T1000 (cell line): ENCODE data around the gene RALGDS.
A peak's percentile ranks its signal among the peaks of the same experiment; 100 is the strongest.

ENCODE experiments used
- DNase-seq: peaks from one replicate; lab custom pipeline; 2025; ENCODE audit warnings: mixed read lengths; lab: John Stamatoyannopoulos, UW

Gene RALGDS

DNA sequence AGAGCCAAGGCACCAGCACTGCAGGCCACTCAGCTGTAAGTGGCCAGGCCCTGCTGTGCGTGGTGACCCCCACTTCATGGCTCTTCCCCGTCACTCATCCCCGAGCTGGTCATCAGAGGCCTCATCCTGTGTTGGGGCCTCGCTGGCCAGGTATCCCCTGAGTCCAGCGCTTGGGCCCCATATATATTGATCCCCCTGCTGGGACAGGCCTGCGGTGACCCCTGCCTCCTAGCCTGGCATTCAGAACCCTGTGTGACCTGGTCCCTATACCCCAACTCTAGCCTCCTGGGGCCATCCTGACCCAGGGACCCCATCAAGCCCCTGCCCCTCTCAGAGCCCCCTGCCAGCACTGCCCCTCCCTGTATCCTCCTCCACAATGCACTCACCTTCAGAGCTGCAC lies 30.0 kb upstream of the RALGDS start:
- no peak for DNase-seq

DNA sequence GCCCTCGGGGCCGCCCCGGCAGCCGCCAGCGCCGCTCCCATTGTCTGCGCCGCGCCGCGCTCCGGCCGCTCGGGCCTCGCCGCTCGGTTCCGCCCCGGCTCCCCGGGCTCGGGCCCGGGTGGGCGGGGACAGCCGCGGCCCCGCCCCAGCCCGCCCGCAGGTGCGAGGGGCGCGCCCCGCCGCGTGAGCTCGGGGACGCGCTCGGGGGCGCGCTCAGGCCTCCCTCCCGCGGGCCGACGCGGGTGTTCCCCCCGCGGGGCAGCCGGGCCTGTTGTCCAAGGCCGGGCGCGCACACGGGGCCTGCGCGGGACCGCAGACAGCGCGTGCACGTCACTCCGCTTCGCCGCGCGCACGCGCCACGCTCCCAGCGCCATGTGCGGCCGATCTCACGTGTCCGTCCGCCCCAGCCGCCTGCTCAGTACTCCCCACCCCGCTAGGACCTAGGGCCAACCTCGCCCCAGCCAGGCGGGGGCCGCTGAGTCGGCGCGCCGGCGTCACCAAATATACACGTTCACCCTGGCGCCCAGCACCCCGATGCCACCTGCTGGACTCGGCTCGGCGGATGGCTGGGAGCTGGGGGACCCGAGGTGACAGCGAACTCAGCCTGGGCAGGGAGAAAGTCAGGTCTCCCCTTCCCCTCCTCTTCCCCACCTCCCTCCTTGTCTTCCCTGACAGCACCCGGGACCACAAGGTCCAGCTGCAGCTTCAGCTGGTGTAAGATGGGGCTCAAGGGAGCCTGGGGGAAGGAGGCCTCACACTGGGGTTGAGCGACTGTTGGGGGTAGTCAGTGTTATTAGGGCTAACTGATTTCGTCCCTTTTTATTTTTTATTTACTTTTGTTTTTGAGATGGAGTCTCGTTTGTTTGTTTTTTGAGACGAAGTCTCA lies 28.3 kb upstream of the RALGDS start:
- DNase-seq = peak; percentile 79

DNA sequence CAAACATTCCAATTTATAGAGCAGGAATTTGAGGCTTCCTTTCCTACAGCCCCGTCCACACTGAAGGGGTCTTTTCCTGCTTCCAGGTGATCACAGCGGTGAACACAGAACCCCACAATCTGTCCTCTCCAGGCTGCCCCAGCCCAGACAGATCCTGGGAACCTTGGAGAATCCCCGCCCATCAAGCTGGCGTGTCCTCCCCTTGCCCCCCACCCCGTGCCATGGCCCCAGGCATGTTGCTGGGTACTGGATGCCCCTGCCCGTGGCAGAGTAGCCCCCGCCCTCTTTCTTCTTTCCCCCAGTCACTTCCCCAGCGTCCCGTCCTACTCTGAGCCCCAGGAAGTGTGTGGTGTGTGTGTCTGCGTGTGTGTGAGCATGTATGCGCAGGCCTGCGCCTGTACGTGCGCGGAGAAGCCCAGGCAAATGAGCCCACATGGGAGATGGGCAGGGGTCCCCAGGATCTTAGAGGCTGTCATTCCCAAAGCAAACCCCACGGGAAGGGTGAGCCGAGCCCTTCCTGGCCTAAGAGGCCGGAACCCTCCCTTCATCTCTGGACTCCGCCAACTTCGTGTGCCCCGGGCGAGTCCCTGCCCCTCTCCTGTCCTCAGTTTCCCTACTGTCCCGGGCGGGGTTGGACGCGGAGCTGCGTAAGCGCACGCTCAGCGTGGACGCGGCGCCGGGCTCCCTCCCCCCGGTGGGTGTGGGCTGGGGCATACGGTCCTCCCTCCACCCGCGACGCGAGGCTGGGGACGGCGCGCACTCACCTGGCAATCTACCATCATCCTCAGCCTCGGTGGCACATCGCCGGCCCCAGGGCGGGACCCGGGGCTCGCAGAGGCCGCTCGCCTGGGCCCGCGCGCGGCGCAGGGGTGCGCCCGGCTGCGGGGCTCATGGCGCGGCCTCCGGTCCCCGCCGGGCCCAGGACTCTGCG lies 27.4 kb upstream of the RALGDS start:
- peak; percentile 23 for DNase-seq

- DNase-seq = peak; percentile 42
Measured at GRCh38 chr9:133147412-133148198, 26.6 kb upstream of the RALGDS start.

- DNase-seq = no peak
Measured at GRCh38 chr9:133146746-133147411, 25.8 kb upstream of the RALGDS start.

DNA sequence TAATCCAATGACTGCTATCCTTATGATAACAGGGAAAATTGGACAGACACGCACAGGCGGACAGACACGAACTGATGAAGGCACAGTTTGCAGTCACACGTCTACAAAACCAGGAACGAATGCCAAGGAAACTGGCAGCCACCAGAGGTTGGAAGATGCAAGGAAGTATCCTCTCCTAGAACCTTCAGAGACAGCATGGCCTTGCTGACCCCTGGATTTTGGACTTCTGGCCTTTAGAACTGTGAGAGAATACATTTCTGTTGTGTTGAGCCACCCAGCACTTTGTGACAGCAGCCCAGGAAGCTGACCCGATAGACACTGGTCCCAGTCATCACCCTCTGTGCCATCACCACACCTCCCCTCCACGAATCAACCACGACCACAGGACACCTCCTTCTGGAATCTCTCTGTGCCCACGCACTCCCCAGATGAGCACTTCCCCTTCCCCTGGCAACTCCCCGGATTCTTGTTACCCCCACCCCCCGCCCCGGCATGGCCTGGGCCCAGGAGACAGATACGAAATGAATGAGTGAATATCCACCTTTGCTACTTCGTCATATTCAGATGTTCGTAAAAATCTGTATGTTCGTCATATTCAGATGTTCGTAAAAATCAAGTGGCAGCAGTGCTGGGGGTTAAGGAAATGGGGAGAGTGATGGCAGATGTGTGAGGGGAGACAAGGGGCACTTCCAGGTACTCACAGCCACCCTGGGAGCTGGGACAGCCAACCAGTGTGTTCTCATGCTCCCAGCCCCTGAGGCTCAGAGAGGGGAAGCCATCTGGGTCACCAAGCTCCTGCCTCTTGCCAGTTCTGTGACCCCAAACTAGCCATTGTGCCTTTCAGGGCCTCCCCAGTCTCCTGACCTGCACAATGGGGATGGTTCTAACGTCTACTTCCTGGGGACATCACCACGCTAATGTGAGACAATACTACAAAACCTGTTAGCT lies 24.1 kb upstream of the RALGDS start:
- no peak for DNase-seq

- peak; percentile 71 for DNase-seq
Measured at GRCh38 chr9:133144142-133144903, 23.3 kb upstream of the RALGDS start.

DNA sequence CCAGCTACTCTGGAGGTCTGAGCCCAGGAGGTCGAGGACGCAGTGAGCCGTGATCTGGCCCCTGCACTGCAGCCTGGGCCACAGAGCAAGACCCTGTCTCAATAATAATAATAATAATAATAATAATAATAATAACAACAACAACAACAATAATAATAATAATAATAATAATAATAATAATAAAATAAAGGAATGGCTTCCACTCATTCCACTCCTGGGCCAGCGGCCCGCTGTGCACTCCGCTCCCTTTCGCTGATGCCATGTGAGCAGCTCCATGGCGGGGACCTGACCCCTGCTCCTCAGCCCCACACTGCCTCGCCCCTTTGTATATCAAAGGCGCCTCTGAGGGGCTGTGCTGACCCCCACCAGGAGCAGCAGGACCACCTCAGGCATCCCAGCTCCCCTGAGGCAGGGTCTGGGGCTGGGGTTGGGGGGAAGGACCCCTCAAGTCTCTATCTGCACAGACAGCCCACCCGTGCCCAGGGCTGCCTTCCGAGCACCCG lies 22.6 kb upstream of the RALGDS start:
- DNase-seq = no peak

GRCh38 chr9:133142684-133143622 lies 21.9 kb upstream of the RALGDS start:
- no peak for DNase-seq

GRCh38 chr9:133141833-133142595 lies 21.0 kb upstream of the RALGDS start:
- no peak for DNase-seq

DNA sequence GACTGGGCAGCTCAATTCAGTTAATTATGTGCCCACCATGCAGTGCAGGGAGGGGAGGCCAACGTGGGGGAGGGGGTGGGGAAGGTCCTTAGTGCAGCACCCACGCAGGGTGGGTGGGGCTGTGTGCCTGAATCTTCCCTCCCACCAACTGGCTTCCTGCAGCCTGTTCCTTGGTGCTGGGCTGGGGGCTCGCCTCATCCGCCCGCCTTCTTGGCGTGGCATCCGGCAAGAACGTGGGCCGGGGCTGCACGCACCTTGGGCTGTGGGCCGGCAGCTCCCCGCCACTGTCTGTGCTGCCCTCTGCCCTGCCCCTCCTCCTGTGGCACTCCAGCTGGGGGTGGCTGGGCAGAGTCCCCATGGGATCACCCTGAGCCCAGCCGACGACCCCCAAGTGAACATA lies 19.6 kb upstream of the RALGDS start:
- DNase-seq = no peak

- DNase-seq = no peak
Measured at GRCh38 chr9:133140174-133140505, 19.1 kb upstream of the RALGDS start.

DNA sequence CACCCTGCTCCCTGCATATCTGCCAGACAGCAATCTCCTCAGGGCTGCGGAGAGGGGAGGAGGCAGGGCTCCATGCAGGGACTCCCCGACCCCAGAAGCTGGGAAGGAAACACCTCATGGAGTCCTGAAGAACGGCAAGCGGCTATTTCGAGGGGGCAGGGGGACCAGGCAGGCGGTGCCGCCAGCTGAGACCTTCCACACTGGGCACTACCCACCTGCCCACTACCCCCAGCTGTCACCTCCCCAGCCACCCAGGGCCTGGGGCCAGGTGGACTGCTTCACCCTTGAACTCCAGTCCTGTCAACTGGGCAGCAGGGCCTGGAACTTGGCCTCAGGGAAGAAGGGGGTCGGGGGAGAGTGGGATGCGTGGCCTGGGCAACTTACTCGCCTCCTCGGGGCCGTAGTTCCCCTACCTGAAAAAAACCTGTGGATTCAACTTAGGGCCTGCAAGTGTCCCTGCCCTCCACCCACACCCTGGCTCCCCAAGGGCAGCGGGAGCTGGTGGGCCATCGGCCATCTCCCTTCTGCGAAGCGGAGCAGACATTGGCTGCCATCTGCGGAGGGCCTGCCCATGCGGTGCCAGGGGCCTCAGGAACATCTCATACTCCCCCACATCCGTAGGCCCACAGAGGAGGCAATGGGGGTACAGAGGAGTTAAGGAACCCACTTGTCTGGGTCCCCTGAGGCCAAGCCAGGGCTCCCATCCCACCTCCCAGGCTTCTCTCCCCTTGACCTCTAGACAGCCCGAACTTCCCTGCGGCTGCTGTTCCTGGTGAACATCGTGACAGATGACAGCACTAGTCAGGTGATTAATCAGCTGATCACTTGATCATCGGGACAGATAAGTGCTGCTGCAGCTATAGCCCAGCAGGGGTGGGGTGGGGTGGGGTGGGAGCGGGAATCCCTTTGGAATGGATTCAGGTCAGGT lies 18.5 kb upstream of the RALGDS start:
- no peak for DNase-seq

DNA sequence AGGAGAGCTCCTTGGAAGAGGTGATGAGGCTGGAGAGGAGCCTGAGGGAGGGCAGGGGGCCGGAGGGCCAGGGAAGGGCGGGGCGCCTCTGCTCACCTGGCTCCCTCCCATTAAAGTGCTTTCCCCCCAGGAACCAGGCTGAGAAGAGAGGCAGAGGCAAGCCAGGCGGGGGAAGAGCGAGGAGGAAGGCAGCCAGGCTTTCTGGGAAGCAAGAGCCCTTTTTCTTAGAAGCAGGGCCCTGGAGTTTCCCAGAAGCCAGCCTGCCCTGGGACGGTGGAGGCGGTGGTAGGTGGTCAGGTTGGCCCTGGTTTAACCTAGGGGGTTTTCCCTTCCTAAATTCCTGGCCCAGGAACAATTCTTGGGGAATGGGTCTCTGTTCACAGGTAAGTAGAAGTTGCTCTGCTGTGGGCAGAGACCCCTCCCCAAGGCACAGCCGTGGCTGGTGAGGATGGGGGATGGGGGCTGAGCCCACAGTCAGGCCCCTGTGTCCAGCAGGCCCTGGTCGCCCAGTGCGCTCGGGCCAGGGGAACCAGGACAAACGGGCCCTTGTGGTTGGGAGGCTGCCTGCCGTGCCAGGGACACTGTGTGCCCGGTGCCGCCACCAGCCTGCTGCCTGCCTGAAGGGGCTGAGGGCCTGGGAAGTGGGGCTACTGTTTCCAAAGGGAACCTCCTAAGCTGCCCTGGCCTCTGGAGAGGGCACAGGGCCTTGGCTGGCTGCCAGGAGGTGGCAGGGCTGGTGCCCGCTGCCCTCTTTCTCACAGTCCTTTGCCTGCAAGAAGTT lies 16.6 kb upstream of the RALGDS start:
- DNase-seq = no peak

DNA sequence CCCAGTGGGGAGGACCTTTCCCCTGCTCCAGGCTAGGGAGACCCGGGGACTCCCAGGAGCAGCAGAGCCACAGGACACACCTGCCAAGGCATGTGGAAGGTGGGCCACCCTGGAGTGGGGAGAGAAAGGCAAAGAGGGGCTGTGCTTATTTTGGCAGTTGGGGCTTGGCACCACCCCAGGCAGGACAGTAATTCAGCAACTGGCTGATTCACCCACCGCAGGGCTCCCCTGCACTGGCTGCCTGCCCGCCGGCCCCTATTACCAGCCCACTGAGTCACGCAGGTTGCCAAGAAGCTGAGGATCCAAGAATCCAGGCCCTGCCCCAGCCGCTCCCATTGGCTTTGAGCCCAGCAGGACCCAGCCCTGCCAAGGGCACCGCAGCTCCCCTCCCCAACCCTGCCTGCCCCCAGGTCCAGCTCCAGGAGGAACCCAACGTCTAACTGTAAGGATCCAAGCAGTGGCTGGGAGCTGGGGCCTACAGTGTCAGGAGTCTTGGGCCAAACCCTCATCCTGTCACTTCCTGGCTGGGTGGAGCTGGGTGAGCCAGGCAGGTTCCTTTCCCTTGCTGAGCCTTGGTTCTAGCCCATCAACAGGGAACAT lies 14.2 kb upstream of the RALGDS start:
- peak; percentile 95 for DNase-seq
